Skeletal muscle satellite cell (primary cell): ENCODE results near the gene MISP. TPM values are rescaled to one million over a fixed set of nuclear protein-coding genes. Genes with fewer than 3 reads are reported as not detected.

Source experiments
- H3K27me3 ChIP-seq: 2 replicates; pipeline ENCODE4 v1.7.0; 2013; ENCODE audit warnings: low read length; ENCODE audit not compliant: control insufficient read depth, insufficient read depth
- H3K36me3 ChIP-seq: 2 replicates; pipeline ENCODE4 v1.7.0; 2013; ENCODE audit warnings: mild to moderate bottlenecking, control low read depth, low read length; ENCODE audit not compliant: insufficient read depth
- H3K4me1 ChIP-seq: 2 replicates; pipeline ENCODE4 v1.7.0; 2013; ENCODE audit warnings: low read length; ENCODE audit not compliant: control insufficient read depth, insufficient read depth
- H3K4me2 ChIP-seq: 2 replicates; pipeline ENCODE4 v1.7.0; 2013; ENCODE audit warnings: mild to moderate bottlenecking, low read length
- H3K4me3 ChIP-seq: 2 replicates; pipeline ENCODE4 v1.7.0; 2013; ENCODE audit warnings: low read length
- H3K9ac ChIP-seq: 2 replicates; pipeline ENCODE4 v1.7.0; 2013; ENCODE audit warnings: mild to moderate bottlenecking, low read depth, low read length, moderate library complexity
- H3K9me3 ChIP-seq: replicated peaks from 2 replicates; pipeline ENCODE4 v1.7.0; 2013; ENCODE audit warnings: mild to moderate bottlenecking, control low read depth, low read length
- small RNA-seq: library from RNA; depleted of rRNA; stranded (forward); fragments of <200 nt; gene quantifications from one replicate; pipeline ENCODE3, GENCODE V24; 2012

MISP gene

DNA sequence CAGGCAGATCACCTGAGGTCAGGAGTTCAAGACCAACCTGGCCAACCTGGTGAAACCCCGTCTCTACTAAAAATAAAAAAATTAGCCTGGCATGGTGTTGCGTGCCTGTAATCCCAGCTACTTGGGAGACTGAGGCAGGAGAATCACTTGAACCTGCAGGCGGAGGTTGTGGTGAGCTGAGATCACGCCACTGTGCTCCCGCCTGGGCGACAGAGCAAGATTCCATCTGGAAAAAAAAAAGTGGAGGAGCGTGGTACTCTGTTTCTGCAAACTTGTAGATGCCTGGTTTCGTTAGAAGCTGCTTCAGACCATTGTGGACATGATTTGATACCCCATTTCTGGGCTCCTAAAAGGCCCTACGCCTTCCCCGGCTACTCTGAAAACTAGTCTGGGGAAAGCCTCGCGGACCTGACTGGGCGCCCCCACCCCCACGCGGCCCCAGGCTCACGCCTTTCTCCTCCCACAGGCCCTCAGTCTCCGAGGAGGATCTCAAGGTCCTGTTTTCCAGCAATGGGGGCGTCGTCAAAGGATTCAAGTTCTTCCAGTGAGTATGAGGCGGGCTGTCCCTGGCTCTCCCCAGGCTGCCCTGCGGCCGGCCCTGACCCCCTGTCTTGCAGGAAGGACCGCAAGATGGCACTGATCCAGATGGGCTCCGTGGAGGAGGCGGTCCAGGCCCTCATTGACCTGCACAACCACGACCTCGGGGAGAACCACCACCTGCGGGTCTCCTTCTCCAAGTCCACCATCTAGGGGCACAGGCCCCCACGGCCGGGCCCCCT, 59.4 kb downstream of the MISP start:
- no peaks in the 10 kb centered on the region for H3K9me3 ChIP-seq

DNA sequence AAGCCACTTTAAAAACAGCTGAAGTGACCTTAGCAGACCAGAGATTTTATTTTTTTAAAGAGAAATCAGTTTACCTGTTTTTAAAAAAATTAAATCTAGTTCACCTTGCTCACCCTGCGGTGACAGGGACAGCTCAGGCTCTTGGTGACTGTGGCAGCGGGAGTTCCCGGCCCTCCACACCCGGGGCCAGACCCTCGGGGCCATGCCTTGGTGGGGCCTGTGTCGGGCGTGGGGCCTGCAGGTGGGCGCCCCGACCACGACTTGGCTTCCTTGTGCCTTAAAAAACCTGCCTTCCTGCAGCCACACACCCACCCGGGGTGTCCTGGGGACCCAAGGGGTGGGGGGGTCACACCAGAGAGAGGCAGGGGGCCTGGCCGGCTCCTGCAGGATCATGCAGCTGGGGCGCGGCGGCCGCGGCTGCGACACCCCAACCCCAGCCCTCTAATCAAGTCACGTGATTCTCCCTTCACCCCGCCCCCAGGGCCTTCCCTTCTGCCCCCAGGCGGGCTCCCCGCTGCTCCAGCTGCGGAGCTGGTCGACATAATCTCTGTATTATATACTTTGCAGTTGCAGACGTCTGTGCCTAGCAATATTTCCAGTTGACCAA, 60.1 kb downstream of the MISP start:
- Histone ChIP-seq H3K4me2 (no peak overlapping the region), H3K4me3 (no peak overlapping the region), H3K4me1 (no peaks in the 10 kb centered on the region), H3K27me3 (no peaks in the 10 kb centered on the region), H3K9me3 (no peaks in the 10 kb centered on the region), H3K9ac (no peak overlapping the region), H3K36me3 (peaks cover 79% of the 10 kb centered on the region)

More for the DNA sequence above, 59.4 kb downstream of the MISP start:
- Histone ChIP-seq H3K36me3 (peaks cover 81% of the 10 kb centered on the region), H3K9ac (no peak overlapping the region), H3K4me1 (no peaks in the 10 kb centered on the region), H3K4me3 (no peak overlapping the region), H3K27me3 (no peaks in the 10 kb centered on the region), H3K4me2 (no peak overlapping the region)

DNA sequence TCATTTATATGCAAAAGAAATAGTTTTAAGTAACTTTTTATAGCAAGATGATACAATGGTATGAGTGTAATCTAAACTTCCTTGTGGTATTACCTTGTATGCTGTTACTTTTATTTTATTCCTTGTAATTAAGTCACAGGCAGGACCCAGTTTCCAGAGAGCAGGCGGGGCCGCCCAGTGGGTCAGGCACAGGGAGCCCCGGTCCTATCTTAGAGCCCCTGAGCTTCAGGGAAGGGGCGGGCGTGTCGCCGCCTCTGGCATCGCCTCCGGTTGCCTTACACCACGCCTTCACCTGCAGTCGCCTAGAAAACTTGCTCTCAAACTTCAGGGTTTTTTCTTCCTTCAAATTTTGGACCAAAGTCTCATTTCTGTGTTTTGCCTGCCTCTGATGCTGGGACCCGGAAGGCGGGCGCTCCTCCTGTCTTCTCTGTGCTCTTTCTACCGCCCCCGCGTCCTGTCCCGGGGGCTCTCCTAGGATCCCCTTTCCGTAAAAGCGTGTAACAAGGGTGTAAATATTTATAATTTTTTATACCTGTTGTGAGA, 60.7 kb downstream of the MISP start:
- no peaks in the 10 kb centered on the region for H3K4me1 ChIP-seq
- no peaks in the 10 kb centered on the region for H3K9me3 ChIP-seq
- H3K4me2 ChIP-seq = no peak overlapping the region
- H3K4me3 ChIP-seq = no peak overlapping the region
- H3K9ac ChIP-seq = no peak overlapping the region
- peaks cover 74% of the 10 kb centered on the region for H3K36me3 ChIP-seq
- no peaks in the 10 kb centered on the region for H3K27me3 ChIP-seq

DNA sequence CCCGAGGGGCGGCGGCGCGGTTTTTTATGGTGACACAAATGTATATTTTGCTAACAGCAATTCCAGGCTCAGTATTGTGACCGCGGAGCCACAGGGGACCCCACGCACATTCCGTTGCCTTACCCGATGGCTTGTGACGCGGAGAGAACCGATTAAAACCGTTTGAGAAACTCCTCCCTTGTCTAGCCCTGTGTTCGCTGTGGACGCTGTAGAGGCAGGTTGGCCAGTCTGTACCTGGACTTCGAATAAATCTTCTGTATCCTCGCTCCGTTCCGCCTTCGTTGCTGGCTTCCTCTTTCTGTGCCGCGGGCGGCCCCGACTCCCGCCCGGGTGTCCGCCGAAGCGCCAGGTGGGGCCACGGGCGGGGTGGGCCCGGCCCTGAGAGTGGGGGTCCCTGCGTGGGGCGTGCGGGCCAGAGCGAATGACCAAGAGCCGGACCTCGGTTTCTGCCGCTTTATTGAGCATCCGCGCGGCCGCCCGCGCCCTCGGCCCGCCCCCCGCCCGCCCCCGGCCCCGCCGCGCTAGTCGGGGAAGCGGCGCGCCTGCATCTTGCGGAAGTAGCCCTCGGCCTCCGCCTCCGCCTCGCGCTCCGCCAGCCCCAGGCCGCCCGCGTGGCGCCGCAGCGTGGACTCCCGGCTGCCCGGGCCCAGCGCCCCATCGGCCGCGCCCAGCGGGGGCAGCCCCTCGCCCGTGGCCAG, 61.3 kb downstream of the MISP start:
- Histone ChIP-seq H3K4me3 (no peak overlapping the region), H3K9ac (no peak overlapping the region)

DNA sequence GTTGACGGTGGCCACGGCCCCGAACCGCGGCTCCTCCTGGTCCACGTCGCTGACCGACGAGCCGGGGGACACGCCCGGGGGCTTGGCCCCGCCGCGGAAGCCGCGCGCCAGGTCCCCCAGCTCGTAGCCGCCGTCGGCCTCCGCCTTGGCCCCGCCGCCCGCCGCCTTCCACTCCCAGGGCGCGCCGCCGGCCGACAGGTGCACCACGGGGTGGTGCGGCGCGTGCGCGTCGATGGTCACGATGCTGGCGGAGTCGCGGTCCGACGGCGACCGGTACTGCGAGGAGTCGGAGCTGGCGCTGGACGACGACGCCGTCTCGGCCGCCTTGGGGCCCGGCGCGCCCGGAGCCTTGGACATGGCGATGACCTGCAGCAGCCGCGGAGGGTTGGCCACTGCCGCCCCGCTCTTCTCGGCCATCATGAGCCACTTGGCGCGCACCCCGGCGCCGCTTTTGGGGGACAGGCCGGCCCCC, 61.9 kb downstream of the MISP start:
- Histone ChIP-seq H3K4me3 (no peak overlapping the region), H3K4me1 (no peaks in the 10 kb centered on the region), H3K27me3 (no peaks in the 10 kb centered on the region), H3K9me3 (no peaks in the 10 kb centered on the region), H3K36me3 (peaks cover 62% of the 10 kb centered on the region), H3K4me2 (no peak overlapping the region), H3K9ac (no peak overlapping the region)

More for the DNA sequence above, 61.3 kb downstream of the MISP start:
- Histone ChIP-seq H3K4me1 (no peaks in the 10 kb centered on the region), H3K27me3 (no peaks in the 10 kb centered on the region), H3K36me3 (peaks cover 67% of the 10 kb centered on the region), H3K9me3 (no peaks in the 10 kb centered on the region), H3K4me2 (no peak overlapping the region)

DNA sequence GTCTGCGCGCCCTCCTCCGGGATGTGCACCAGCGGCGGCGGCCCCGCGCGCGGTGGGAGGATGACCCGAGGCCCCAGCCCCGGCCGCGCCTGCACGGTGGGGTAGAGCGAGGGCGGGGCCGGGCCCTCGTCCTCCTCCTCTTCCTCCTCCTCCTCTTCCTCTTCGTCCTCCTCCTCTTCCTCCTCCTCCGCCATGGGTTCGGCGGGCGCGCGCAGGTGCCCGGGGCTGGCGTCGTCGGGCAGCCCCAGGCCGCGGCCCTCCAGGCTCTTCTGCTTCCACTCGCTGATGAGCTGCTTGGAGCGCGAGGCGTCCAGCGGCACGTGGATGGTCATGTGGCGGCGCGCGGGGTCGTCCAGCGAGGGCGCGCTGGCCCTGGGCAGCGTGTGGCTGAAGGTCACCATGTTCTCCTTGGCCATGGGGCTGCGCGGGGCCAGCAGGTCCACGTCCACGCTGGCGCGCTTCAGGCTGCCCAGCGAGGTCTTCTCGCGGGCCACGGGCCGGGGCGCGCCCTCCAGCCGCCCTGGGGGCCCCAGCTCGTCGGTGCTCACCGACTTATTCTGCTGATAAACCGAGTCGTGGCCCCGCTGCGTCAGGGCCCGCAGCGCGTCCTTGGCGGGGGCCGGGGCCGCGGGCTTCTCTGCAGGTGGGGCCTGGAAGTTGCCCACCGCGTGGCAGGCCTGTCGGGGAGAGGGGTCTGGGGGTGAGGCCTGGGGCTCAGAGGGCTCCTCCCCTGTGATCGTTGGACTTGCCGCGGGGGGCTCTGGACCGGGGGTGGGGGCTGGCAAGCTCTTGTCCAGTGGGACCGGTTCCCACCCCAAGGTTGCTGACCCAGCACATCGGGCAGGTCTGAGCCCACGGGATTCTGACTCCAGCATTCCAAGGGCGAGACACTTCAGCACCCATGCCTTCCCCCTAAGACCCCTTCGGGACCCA, 62.6 kb downstream of the MISP start:
- H3K9me3 ChIP-seq = no peaks in the 10 kb centered on the region
- H3K9ac ChIP-seq = no peak overlapping the region
- H3K4me2 ChIP-seq = no peak overlapping the region
- peaks cover 58% of the 10 kb centered on the region for H3K36me3 ChIP-seq
- H3K27me3 ChIP-seq = no peaks in the 10 kb centered on the region
- H3K4me3 ChIP-seq = no peak overlapping the region
- no peaks in the 10 kb centered on the region for H3K4me1 ChIP-seq

Small RNAs within 50 kb of the gene (small RNA-seq; reads per million reads assigned to genes)
- not detected for gene MIR3187
